Measurements from ENCODE around the gene PTPN14. TPM values are rescaled to one million over a fixed set of nuclear protein-coding genes. Genes with fewer than 3 reads are reported as not detected.

Gene PTPN14
- total and polyA plus RNA-seq, 12 donors, result 5.0 to 71.6 (median 42.3) TPM

DNA sequence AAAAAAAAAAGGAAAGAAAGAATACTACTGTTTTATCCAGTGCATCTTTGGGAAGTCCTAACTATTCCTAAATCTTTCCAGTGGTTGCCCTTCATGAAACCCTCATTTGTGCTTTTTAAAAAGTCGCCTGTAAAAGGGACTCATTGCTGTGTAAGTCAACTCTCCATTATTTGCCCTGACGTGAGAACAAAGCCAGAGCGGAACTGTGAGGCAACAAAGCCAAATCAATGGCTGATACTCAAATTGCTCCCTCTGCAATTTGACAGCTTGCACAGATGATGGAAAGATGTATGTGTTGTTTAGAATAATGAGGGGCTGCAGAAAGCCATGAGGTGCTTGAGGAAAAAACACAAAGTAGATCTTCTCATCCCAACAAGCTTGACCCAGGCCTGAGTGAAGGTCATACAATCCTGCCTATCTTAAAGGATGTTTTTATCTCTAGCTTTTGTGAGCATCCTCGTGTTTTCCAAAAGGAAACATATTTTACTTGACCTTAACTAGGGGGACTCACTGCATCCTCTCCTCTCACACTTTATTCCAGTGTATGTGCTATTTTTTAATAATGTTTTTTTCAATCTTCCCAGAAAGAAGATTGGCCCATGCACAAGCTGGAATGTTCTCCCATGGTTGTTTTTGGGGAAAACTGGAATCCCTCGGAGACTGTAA lies 237.1 kb downstream of the PTPN14 start:
- ATAC-seq (no peak), DNase-seq (no peak)
- 80 to 83% methylated on average over 5 of the region's 5 CpGs for WGBS, 2 donors
- H3K27ac ChIP-seq, result peak overlapping the region in 6 of 10 donors; percentile 57 to 86 (median 83)
- TF ChIP-seq, protein P1, sequence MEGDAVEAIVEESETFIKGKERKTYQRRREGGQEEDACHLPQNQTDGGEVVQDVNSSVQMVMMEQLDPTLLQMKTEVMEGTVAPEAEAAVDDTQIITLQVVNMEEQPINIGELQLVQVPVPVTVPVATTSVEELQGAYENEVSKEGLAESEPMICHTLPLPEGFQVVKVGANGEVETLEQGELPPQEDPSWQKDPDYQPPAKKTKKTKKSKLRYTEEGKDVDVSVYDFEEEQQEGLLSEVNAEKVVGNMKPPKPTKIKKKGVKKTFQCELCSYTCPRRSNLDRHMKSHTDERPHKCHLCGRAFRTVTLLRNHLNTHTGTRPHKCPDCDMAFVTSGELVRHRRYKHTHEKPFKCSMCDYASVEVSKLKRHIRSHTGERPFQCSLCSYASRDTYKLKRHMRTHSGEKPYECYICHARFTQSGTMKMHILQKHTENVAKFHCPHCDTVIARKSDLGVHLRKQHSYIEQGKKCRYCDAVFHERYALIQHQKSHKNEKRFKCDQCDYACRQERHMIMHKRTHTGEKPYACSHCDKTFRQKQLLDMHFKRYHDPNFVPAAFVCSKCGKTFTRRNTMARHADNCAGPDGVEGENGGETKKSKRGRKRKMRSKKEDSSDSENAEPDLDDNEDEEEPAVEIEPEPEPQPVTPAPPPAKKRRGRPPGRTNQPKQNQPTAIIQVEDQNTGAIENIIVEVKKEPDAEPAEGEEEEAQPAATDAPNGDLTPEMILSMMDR (IDR thresholded peaks at IDR 0.05), result no peak
- H3K9me3 ChIP-seq, result no peaks in the 10 kb centered on the region
- H3K4me1 ChIP-seq, result peaks cover 0 to 86% (median 49%) of the 10 kb centered on the region in 9 donors
- H3K4me3 ChIP-seq, result no peak overlapping the region
- intact Hi-C loops (cut with DNase I), result loop anchor here in 1 of 10 donors (5.0 kb wide), 1 partner anchor 37 kb away; no protein-coding TSS in a partner anchor
- no peaks in the 10 kb centered on the region for H3K27me3 ChIP-seq
- H3K36me3 ChIP-seq, result peaks cover 0 to 32% (median 7%) of the 10 kb centered on the region in 9 donors

DNA sequence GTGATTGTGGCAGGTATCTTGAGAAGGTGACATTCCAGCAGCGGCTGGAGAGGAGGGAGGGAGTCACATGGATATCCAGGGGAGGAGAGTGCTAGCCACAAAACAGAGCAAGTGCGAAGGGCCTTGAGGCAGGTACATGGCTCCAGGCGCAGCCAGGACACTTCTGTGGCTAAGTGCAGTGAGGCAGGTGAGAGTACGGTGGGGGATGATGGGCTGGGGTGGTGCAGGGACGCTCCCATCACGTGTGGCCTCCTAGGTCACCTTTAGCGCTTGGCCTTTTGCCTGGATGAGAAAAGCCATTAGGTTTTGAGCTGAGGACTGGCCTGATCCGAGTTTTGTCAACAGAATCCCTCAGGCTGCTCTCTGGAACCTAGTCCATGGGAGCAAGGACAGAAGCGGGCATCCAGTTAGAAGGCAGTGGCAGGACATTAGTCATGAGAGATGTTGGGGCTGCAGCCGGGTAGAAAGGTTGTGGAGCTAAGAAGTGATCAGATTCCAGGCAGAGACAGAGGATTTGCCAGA lies 238.8 kb downstream of the PTPN14 start:
- TF ChIP-seq, protein P1 (IDR thresholded peaks at IDR 0.05), result no peak
- WGBS, 2 donors, result 56 to 69% methylated on average over 10 of the region's 10 CpGs
- peak; percentile 37 to 75 (median 69) for ATAC-seq
- H3K27ac ChIP-seq, result peak overlapping the region; percentile 40 to 86 (median 66)
- no peak for DNase-seq
- intact Hi-C loops (cut with DNase I), result loop anchor here in 1 of 10 donors (5.0 kb wide), 1 partner anchor 35 kb away; no protein-coding TSS in a partner anchor
- H3K4me1 ChIP-seq, result peaks cover 0 to 83% (median 38%) of the 10 kb centered on the region in 9 donors
- no peaks in the 10 kb centered on the region for H3K9me3 ChIP-seq
- no peak overlapping the region for H3K4me3 ChIP-seq
- no peaks in the 10 kb centered on the region for H3K27me3 ChIP-seq
- H3K36me3 ChIP-seq, result peaks cover 0 to 19% (median 7%) of the 10 kb centered on the region in 9 donors

DNA sequence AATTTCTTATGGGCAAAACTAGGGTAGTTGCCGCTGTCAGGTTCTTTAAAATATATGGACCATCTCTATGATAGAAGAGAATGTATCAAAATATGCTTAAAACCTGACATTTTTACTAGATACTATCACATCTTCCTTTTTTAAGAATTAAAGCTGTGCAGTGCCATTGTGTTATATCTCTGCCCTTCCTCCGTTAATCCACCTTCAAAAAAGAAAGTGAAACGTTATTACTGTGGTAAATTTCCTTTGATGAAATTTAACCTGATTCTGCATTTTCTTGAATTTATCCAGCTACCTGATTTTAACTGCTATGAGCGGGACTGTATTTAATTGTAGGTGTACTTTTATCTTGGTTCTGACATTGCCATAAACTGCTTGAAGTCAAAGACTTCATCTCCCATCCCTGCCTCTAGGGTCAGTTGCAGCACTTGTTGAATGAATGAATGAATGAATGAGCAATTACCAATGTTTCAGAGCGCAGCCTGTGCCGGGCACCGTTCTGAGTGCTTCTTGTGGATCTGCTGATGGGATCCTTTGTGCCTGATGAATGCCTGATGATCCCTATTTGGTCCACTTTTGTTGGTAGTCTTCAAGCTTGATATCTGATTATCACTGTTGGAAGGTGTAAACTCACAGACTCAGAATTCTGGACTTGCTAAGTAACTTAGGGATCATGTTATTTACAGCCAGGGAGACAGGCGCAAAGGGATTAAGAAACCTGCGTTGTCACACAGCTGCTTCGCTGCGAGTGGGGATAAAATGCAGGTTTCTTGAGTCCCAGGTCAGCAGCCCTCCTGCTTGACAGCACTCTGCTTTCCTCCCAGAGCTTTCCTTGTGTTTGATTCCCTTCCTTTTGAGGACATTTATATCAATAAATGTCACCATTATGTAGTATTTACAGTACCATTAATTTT lies 240.4 kb downstream of the PTPN14 start:
- Histone ChIP-seq H3K36me3 (peaks cover 0 to 19% (median 7%) of the 10 kb centered on the region in 9 donors), H3K27ac (peak overlapping the region in 6 of 10 donors; percentile 10 to 86 (median 83)), H3K27me3 (no peaks in the 10 kb centered on the region), H3K4me3 (peak overlapping the region in 1 of 10 donors; percentile 12), H3K4me1 (peaks cover 0 to 73% (median 32%) of the 10 kb centered on the region in 9 donors), H3K9me3 (no peaks in the 10 kb centered on the region)
- no peak for DNase-seq
- ATAC-seq, result no peak
- TF ChIP-seq, protein P1 (IDR thresholded peaks at IDR 0.05), result no peak
- intact Hi-C loops (cut with DNase I), result loop anchor here in 1 of 10 donors (5.0 kb wide), 1 partner anchor 34 kb away; no protein-coding TSS in a partner anchor
- 73 to 76% methylated on average over 11 of the region's 11 CpGs for WGBS, 2 donors

DNA sequence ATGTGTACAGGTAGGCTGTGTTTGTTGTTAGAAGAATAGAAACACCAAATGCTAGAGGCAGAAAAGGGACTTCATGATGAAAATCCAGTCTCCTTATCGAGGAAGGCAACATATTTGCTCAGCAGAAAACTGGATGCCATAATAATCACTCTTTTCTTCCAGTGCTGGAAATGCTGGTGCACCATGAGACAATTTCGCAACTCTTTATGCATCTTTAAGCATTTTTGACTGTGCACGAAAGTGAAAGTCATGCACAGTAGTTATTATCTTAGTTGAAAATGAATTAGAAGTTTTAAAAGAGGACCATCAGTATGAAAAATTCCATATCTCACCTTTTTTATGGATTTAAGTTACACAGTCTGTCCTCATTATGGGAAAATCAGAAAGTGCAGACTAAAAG lies 241.4 kb downstream of the PTPN14 start:
- TF ChIP-seq, protein P1 (IDR thresholded peaks at IDR 0.05), result no peak
- Histone ChIP-seq H3K36me3 (peaks cover 0 to 16% (median 0%) of the 10 kb centered on the region in 9 donors), H3K4me3 (peak overlapping the region in 1 of 10 donors; percentile 12), H3K27ac (peak overlapping the region in 2 of 10 donors; percentile 5 to 10), H3K4me1 (peaks cover 0 to 75% (median 32%) of the 10 kb centered on the region in 9 donors), H3K27me3 (no peaks in the 10 kb centered on the region), H3K9me3 (no peaks in the 10 kb centered on the region)
- WGBS, 2 donors, result 79 to 85% methylated on average over 3 of the region's 3 CpGs
- DNase-seq (no peak), ATAC-seq (no peak)
- intact Hi-C loops (cut with DNase I), result loop anchor here in 1 of 10 donors (5.0 kb wide), 1 partner anchor 33 kb away; no protein-coding TSS in a partner anchor
